MG63 (cell line): ENCODE results near the gene TTC23. TPM values are rescaled to one million over a fixed set of nuclear protein-coding genes. Genes with fewer than 3 reads are reported as not detected.

Source experiments
- DNase-seq: peaks from one replicate; pipeline ENCODE4 v3.0.0-alpha.2; 2020
- H3K27me3 ChIP-seq: fragments of 250-450 bp; sonication (Bioruptor Pico); 2 replicates; pipeline ENCODE4 v1.5.1; 2020; ENCODE audit warnings: mild to moderate bottlenecking, moderate library complexity
- H3K36me3 ChIP-seq: fragments of 250-450 bp; sonication (Bioruptor Pico); 2 replicates; pipeline ENCODE4 v1.5.1; 2020; ENCODE audit warnings: mild to moderate bottlenecking, moderate library complexity
- H3K4me3 ChIP-seq: fragments of 250-450 bp; sonication (Bioruptor Pico); 2 replicates; pipeline ENCODE4 v1.5.1; 2020; ENCODE audit warnings: mild to moderate bottlenecking, moderate library complexity
- H3K9me3 ChIP-seq: fragments of 250-450 bp; sonication (Bioruptor Pico); 2 replicates; pipeline ENCODE4 v1.5.1; 2020; ENCODE audit warnings: mild to moderate bottlenecking, moderate library complexity
- total RNA-seq: library from RNA; depleted of rRNA; stranded (reverse); fragments of >200 nt; shearing (Covaris generic); gene quantifications from 2 replicates; pipeline ENCODE4 v1.2.3, GENCODE V29; 2014; ENCODE audit warnings: low replicate concordance

TTC23 gene
- total RNA-seq, 1 experiment from 2014 or later = 12.2 TPM

DNA sequence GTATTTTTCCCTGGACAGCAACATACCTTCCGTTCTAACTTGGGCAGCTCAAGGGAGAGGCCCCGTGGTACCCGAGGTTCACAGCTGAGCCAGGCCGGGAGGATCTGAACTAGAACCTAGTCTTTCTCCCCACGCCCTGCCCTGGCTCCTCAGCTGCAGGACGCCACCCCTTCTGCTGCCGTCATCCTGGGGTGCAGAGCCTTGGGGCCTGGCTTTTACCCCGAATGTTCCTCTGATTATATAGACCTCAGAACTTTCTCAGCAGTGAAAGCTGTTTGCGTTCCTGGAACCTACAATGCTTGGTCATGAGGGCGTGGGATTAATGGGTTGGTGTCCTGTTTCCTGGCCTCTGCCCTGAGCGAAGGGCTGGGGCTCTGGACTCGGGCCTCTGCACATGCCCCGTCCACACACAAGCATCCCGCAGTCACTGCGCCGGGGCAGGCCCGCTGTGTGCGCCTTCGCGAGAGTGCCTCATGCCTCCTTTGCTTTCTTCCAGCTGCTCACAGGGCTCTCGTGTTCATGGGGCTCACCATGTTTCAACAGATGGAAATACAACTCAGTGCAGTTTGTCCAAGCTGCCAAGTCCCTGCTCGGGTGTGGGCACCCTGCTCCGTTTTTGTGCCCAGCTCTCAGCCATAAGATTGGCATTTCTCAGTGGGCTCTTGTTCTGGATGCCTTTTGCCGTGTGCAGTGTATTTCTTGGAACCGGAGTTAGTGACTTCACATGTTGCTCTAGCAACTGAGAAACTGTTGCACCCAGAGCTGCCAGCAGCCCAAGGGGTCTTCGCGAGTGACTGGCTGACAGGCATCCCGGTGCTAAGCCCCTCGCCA, 124.1 kb downstream of the TTC23 start:
- H3K9me3 ChIP-seq = no peaks in the 10 kb centered on the region
- H3K27me3 ChIP-seq = no peaks in the 10 kb centered on the region
- peaks cover 3% of the 10 kb centered on the region for H3K36me3 ChIP-seq
- no peak for DNase-seq
- H3K4me3 ChIP-seq = no peak overlapping the region

GRCh38 chr15:99124641-99125040, 124.7 kb downstream of the TTC23 start:
- Histone ChIP-seq H3K36me3 (peaks cover 6% of the 10 kb centered on the region), H3K4me3 (no peak overlapping the region), H3K9me3 (no peaks in the 10 kb centered on the region), H3K27me3 (no peaks in the 10 kb centered on the region)
- no peak for DNase-seq

DNA sequence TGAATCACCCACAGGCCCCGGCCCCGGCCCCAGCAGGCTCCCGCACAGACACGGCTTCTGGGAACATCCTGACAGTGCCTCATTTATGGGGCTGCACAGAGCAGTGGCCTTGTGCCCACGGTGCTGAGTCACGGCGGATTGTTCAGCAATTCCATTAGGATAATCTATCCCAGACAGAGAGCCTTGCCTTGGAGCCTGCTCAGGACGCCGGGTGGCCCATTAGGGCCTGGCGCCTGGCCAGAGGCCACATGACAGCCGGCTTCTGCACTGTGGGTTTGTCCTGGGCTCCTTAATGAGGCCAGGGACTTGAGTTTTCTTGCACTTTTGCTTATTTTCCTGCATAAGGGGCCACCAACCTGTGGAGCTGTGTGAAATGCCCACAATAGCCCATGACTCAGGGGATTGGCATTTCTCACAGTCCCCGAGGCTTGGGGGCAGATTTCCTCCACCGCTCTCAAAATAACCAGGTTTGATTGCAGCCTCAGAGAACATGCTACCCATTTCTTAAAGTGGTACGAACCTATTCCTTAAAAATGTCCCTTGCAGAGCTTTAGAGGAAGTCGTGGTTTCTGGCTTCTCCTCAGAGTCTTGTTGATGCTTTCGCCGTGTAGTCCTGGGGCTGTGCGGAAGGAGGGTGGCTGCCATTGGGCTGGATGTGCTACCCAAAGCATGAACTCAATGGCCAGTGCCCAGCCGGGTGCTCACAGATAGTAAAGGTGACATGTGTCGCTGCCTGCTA, 125.5 kb downstream of the TTC23 start:
- Histone ChIP-seq H3K27me3 (no peaks in the 10 kb centered on the region), H3K36me3 (peaks cover 3% of the 10 kb centered on the region)

DNA sequence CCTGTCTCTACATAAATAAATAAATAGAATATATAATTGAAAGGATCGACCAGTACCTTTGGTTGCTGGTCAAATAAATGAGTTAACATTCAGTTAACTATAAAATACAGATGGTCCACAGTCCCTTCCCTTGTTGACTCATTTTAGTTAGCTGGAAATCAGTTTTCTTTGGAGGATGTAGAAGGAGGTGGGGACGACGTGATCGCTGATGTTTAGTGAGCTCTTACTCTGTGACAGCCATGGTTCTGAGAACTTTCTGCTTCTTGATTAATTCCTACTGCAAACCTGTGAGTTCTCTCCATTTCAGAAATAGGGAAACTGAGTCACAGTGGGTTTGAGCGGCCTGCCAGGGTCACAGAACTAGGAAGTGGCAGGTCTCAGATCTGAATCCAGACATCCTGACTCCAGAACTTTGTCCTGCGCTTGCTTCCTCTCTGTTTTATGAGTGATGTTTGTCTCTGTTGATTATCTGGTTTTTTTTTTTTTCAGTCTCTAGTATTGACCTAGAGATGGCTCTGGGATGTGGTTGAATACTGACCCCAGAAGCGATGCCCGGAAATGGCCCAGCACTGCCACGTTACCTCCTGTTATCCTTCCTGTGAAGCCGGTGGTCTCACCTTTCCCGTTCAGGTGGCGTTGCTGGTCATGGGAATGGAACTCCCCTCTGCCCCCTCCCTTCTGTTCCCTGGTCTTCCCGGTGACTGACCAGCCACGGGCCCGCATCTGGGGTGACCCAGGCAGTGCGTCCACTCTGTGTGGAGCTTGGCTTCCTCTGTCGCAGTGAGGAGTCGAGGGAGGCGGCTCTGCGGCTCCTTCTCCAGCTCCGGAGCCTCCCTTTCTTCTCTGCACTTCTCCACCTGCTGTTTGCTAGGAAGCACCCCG, 126.3 kb downstream of the TTC23 start:
- no peak for DNase-seq
- H3K9me3 ChIP-seq = no peaks in the 10 kb centered on the region
- no peaks in the 10 kb centered on the region for H3K27me3 ChIP-seq
- H3K36me3 ChIP-seq = peaks cover 3% of the 10 kb centered on the region
- no peak overlapping the region; the same call in 1 of the 2 replicates for H3K4me3 ChIP-seq

More for the DNA sequence above, 125.5 kb downstream of the TTC23 start:
- peak; percentile 99 for DNase-seq
- Histone ChIP-seq H3K9me3 (no peaks in the 10 kb centered on the region), H3K4me3 (peak overlapping the region; percentile 16; the same call in 1 of the 2 replicates)

GRCh38 chr15:99121691-99122410, 127.5 kb downstream of the TTC23 start:
- H3K36me3 ChIP-seq = peaks cover 3% of the 10 kb centered on the region
- H3K9me3 ChIP-seq = no peaks in the 10 kb centered on the region
- H3K27me3 ChIP-seq = no peaks in the 10 kb centered on the region
- no peak for DNase-seq
- no peak overlapping the region for H3K4me3 ChIP-seq

DNA sequence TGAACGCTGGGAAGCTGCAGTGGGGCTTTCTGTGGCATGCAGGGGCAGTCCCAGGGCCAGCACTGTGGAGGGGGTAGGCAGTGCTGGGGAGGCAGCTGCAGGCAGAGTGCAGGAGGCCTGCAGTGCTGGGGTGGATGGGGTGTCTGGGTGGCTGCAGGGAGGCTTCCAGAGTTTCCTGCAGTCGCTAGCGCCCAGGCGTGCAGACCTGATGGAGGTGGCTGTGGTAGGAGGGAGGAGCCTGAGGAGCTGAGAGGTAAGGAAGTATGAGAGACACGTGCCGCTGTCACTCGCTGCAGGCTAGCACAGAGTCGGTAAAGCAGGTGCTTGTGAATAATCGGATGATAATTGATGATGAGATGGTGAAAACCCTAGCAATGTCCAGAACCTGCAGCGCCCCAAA, 128.2 kb downstream of the TTC23 start:
- Histone ChIP-seq H3K27me3 (no peaks in the 10 kb centered on the region), H3K36me3 (peaks cover 3% of the 10 kb centered on the region), H3K9me3 (no peaks in the 10 kb centered on the region), H3K4me3 (no peak overlapping the region)
- DNase-seq = no peak

DNA sequence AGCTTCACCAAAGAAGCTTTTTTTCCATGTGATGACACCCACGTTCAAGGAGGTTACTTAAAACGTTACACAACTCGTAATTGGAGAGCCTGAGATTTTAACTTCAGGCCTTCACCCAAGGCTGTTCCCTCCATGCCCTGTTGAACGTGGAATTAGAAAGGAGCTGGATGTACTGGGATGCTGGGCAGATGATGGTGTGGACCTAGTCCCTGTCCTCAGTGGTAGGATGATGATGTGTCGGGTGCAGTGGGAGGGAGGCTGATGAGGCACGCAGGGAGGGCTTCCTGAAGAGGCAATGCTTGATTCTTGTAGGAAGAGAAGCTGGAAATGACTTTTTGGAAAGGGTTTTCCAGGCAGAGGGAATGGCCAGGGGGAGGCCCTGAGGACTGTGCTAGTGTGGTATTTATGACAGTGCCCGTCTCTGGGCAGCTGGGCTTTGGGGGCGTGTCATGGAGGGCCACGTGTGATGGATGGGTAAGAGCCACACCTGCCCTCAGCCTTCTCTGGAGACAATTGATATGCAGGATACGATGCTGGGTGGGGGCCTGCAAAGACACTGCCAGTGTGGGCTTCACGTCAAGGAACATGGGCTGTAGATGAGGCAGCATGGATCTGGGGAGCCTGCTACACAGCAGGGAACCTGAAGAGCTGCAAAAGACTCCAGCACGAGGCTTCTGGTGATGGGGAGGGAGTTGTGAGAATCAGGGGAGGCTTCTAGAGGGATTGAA, 129.2 kb downstream of the TTC23 start:
- H3K9me3 ChIP-seq = no peaks in the 10 kb centered on the region
- H3K4me3 ChIP-seq = no peak overlapping the region
- peaks cover 3% of the 10 kb centered on the region for H3K36me3 ChIP-seq
- no peak for DNase-seq
- no peaks in the 10 kb centered on the region for H3K27me3 ChIP-seq

- Histone ChIP-seq H3K4me3 (no peak overlapping the region), H3K36me3 (peaks cover 3% of the 10 kb centered on the region), H3K27me3 (no peaks in the 10 kb centered on the region), H3K9me3 (no peaks in the 10 kb centered on the region)
- no peak for DNase-seq
Measured at GRCh38 chr15:99118801-99119546, 130.4 kb downstream of the TTC23 start.

DNA sequence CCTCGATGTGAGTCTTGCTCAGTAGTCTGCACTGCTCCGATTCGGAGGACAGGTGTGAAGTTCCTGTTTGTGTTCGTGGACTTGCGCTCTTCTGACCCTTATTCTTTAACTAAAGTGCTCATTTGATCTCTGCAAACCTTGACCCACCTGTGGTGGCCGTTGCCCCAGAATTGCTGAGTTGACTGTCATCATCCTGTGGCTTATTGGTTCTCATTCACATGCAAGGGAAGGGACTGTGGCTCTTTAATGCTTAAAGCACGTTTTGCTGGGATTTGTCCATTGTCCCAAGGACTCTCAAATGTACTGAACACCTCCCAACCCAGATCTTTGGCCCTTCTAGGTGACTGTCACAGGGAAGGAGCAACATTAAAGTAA, 131.1 kb downstream of the TTC23 start:
- H3K9me3 ChIP-seq = no peaks in the 10 kb centered on the region
- H3K4me3 ChIP-seq = no peak overlapping the region
- DNase-seq = no peak
- H3K36me3 ChIP-seq = peaks cover 3% of the 10 kb centered on the region
- H3K27me3 ChIP-seq = no peaks in the 10 kb centered on the region

GRCh38 chr15:99117563-99118257, 131.7 kb downstream of the TTC23 start:
- H3K36me3 ChIP-seq = peaks cover 3% of the 10 kb centered on the region
- no peak overlapping the region for H3K4me3 ChIP-seq
- H3K9me3 ChIP-seq = no peaks in the 10 kb centered on the region
- DNase-seq = no peak
- no peaks in the 10 kb centered on the region for H3K27me3 ChIP-seq

DNA sequence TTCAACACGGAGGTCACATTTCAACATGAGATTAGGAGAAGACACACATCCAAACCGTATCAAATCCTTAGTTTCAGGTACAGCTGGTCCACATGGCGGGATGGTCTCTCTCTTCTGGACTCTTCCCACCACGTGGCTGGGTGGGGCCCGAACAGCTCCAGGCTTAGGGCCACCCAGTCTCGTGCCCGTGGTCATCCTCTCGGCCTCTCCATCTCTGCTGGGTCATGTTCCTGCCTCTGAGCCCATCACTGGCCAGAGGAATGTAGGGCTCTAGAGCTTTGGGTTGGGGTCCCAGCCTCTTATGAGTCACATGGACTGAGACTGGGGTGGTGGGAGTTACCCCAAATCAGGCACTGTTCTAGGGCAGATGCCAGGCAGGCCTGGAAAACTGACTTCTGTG, 132.3 kb downstream of the TTC23 start:
- H3K9me3 ChIP-seq = no peaks in the 10 kb centered on the region
- peaks cover 3% of the 10 kb centered on the region for H3K36me3 ChIP-seq
- no peak for DNase-seq
- H3K27me3 ChIP-seq = no peaks in the 10 kb centered on the region
- no peak overlapping the region for H3K4me3 ChIP-seq

GRCh38 chr15:99115300-99116215, 133.8 kb downstream of the TTC23 start:
- H3K36me3 ChIP-seq = peaks cover 3% of the 10 kb centered on the region

GRCh38 chr15:99114511-99115299, 134.7 kb downstream of the TTC23 start:
- Histone ChIP-seq H3K36me3 (no peaks in the 10 kb centered on the region; the same call in 1 of the 2 replicates), H3K4me3 (no peak overlapping the region)
- no peak for DNase-seq

More at GRCh38 chr15:99115300-99116215, 133.8 kb downstream of the TTC23 start:
- Histone ChIP-seq H3K9me3 (no peaks in the 10 kb centered on the region), H3K4me3 (no peak overlapping the region), H3K27me3 (no peaks in the 10 kb centered on the region)
- no peak for DNase-seq

More at GRCh38 chr15:99114511-99115299, 134.7 kb downstream of the TTC23 start:
- no peaks in the 10 kb centered on the region for H3K27me3 ChIP-seq
- H3K9me3 ChIP-seq = no peaks in the 10 kb centered on the region
